Jurkat, Clone E6-1 (cell line): ENCODE measurements around the gene ATP6V0B. TPM values are rescaled to one million over a fixed set of nuclear protein-coding genes. Genes with fewer than 3 reads are reported as not detected.
A peak's percentile ranks its signal among the peaks of the same experiment; 100 is the strongest.

Experiments
- DNase-seq: peaks from one replicate; pipeline ENCODE4 v3.0.0-alpha.2; 2011; ENCODE audit warnings: low read depth, low spot score
- H3K4me3 ChIP-seq: 2 replicates; pipeline ENCODE4 v1.5.1; 2011; ENCODE audit warnings: mild to moderate bottlenecking, low read length, control low read depth, moderate library complexity
- polyA plus RNA-seq: library from polyadenylated mRNA; unstranded; fragments of >200 nt; gene quantifications from one replicate; pipeline ENCODE4 v1.2.1, GENCODE V29; 2012; ENCODE audit warnings: missing spikeins; ENCODE audit not compliant: insufficient read length, insufficient read depth

The ATP6V0B gene
- polyA plus RNA-seq: 168 TPM

- peak; percentile 85 for DNase-seq
- peak within 1 kb of the TSS; percentile 90 for H3K4me3 ChIP-seq
These were observed at the start of gene ATP6V0B for GRCh38 chr1:43974443-43975248. ATP6V0B (plus strand) TSS chr1:43974960; CDS start chr1:43975041, 81 bp downstream.

GRCh38 chr1:43925846-43926245 lies 48.9 kb upstream of the ATP6V0B start:
- no peak overlapping the region for H3K4me3 ChIP-seq
- no peak for DNase-seq

GRCh38 chr1:43930168-43930948 lies 44.4 kb upstream of the ATP6V0B start:
- H3K4me3 ChIP-seq: no peak overlapping the region
- DNase-seq: peak; percentile 40

GRCh38 chr1:43930949-43931275 lies 43.8 kb upstream of the ATP6V0B start:
- H3K4me3 ChIP-seq: no peak overlapping the region
- no peak for DNase-seq

GRCh38 chr1:43931711-43932660 lies 42.8 kb upstream of the ATP6V0B start:
- no peak overlapping the region for H3K4me3 ChIP-seq
- DNase-seq: no peak

GRCh38 chr1:43932786-43933385 lies 41.9 kb upstream of the ATP6V0B start:
- H3K4me3 ChIP-seq: no peak overlapping the region
- DNase-seq: no peak

GRCh38 chr1:43933386-43934100 lies 41.2 kb upstream of the ATP6V0B start, which contains the start of gene ARTN:
ARTN (plus strand) TSS chr1:43933801; CDS start chr1:43935657, 1,856 bp downstream.
- H3K4me3 ChIP-seq: no peak within 1 kb of the TSS
- DNase-seq: no peak

GRCh38 chr1:43934101-43934985 lies 40.4 kb upstream of the ATP6V0B start:
- H3K4me3 ChIP-seq: no peak overlapping the region
- DNase-seq: peak; percentile 34

- H3K4me3 ChIP-seq: no peak overlapping the region
- DNase-seq: no peak
These were observed 39.8 kb upstream of the ATP6V0B start for GRCh38 chr1:43934986-43935324.

- no peak overlapping the region for H3K4me3 ChIP-seq
These were observed 38.9 kb upstream of the ATP6V0B start for GRCh38 chr1:43935711-43936427.

GRCh38 chr1:43936431-43937151 lies 38.2 kb upstream of the ATP6V0B start:
- H3K4me3 ChIP-seq: no peak overlapping the region
- no peak for DNase-seq

More at GRCh38 chr1:43935711-43936427, 38.9 kb upstream of the ATP6V0B start:
- no peak for DNase-seq

- no peak for DNase-seq
- no peak overlapping the region for H3K4me3 ChIP-seq
These were observed 37.4 kb upstream of the ATP6V0B start for GRCh38 chr1:43937179-43937865.

GRCh38 chr1:43938383-43938782 lies 36.4 kb upstream of the ATP6V0B start:
- no peak for DNase-seq
- H3K4me3 ChIP-seq: no peak overlapping the region

GRCh38 chr1:43938892-43939587 lies 35.7 kb upstream of the ATP6V0B start:
- no peak for DNase-seq
- no peak overlapping the region for H3K4me3 ChIP-seq

- DNase-seq: no peak
- H3K4me3 ChIP-seq: no peak overlapping the region
These were observed 32.3 kb upstream of the ATP6V0B start for GRCh38 chr1:43942411-43942810.
